ENCODE results near the gene ALOXE3.

Gene ALOXE3

GRCh38 chr17:8046306-8046928 is 71.9 kb downstream of the ALOXE3 start:
- no peak for DNase-seq
